OCI-LY1 (cell line): ENCODE results near the gene PPP4R1.

ENCODE experiments used
- H2AFZ ChIP-seq: fragments of 200-600 bp; sonication (generic), shearing (Covaris generic); 2 replicates; pipeline ENCODE4 v1.6.0; 2014; ENCODE audit warnings: antibody characterized with exemption, mild to moderate bottlenecking, low read length
- H3F3A ChIP-seq: fragments of 200-600 bp; sonication (generic), shearing (Covaris generic); 2 replicates; pipeline ENCODE4 v1.6.0; 2014; ENCODE audit warnings: mild to moderate bottlenecking, antibody characterized with exemption, low read length, moderate library complexity; ENCODE audit not compliant: insufficient read depth
- H3K27ac ChIP-seq: fragments of 200-600 bp; sonication (generic); 2 replicates; pipeline ENCODE4 v1.5.1; 2014; ENCODE audit warnings: low read length, mixed run types, mild to moderate bottlenecking, low read depth; ENCODE audit not compliant: poor library complexity, severe bottlenecking
- H3K27me3 ChIP-seq: fragments of 200-600 bp; sonication (generic); 2 replicates; pipeline ENCODE4 v1.6.0; 2014; ENCODE audit warnings: antibody characterized with exemption, mild to moderate bottlenecking, low read length, moderate library complexity; ENCODE audit not compliant: insufficient read depth
- H3K36me3 ChIP-seq: fragments of 200-600 bp; sonication (generic); 2 replicates; pipeline ENCODE4 v1.6.1; 2014; ENCODE audit warnings: mild to moderate bottlenecking, antibody characterized with exemption, low read length, moderate library complexity, mixed read lengths; ENCODE audit not compliant: insufficient read depth
- H3K4me1 ChIP-seq: fragments of 200-600 bp; sonication (generic); 2 replicates; pipeline ENCODE4 v1.5.1; 2014; ENCODE audit warnings: mild to moderate bottlenecking, low read length, moderate library complexity; ENCODE audit not compliant: insufficient read depth, severe bottlenecking
- H3K4me2 ChIP-seq: fragments of 200-600 bp; sonication (generic), shearing (Covaris generic); 2 replicates; pipeline ENCODE4 v1.6.1; 2014; ENCODE audit warnings: low read length
- H3K4me3 ChIP-seq: fragments of 200-600 bp; sonication (generic); 2 replicates; pipeline ENCODE4 v1.5.1; 2014; ENCODE audit warnings: low read length, low read depth, mild to moderate bottlenecking, mixed read lengths; ENCODE audit not compliant: poor library complexity, severe bottlenecking
- H3K79me2 ChIP-seq: fragments of 200-600 bp; shearing (Covaris generic); 2 replicates; pipeline ENCODE4 v1.6.1; 2016; ENCODE audit warnings: mixed run types, low read length, mixed read lengths; ENCODE audit not compliant: insufficient read depth
- H3K9ac ChIP-seq: fragments of 200-600 bp; sonication (generic), shearing (Covaris generic); 2 replicates; pipeline ENCODE4 v1.6.1; 2014; ENCODE audit warnings: mild to moderate bottlenecking, low read length, mixed read lengths
- H3K9me2 ChIP-seq: fragments of 200-600 bp; sonication (generic), shearing (Covaris generic); 2 replicates; pipeline ENCODE4 v1.6.1; 2014; ENCODE audit warnings: low read depth, mild to moderate bottlenecking, low read length, mixed read lengths
- H3K9me3 ChIP-seq: fragments of 200-600 bp; shearing (Covaris generic); 2 replicates; pipeline ENCODE4 v1.6.1; 2014; ENCODE audit warnings: low read length, mixed read lengths
- H4K20me1 ChIP-seq: fragments of 200-600 bp; sonication (generic), shearing (Covaris generic); 2 replicates; pipeline ENCODE4 v1.6.0; 2016; ENCODE audit warnings: mild to moderate bottlenecking, low read length; ENCODE audit not compliant: insufficient read depth
- CTCF ChIP-seq: fragments of 200-600 bp; sonication (generic), shearing (Covaris generic); IDR thresholded peaks from 2 replicates; pipeline ENCODE4 v1.5.1; 2017; ENCODE audit warnings: mild to moderate bottlenecking, antibody characterized with exemption, low read length, moderate library complexity, mixed read lengths
- EZH2 ChIP-seq: fragments of 200-600 bp; sonication (generic), shearing (Covaris generic); IDR thresholded peaks from 2 replicates; pipeline ENCODE4 v1.8.0; 2017; ENCODE audit warnings: borderline replicate concordance, mixed run types, mild to moderate bottlenecking, antibody characterized with exemption, low read length, moderate library complexity, mixed read lengths

PPP4R1 gene

GRCh38 chr18:9612977-9613376 lies 1.4 kb downstream of the PPP4R1 start:
- Histone ChIP-seq H3K36me3 (peaks cover 8% of the 10 kb centered on the region), H3K4me3 (peak overlapping the region; percentile 68), H3K27me3 (no peaks in the 10 kb centered on the region), H3K9me2 (no peaks in the 10 kb centered on the region), H3F3A (peaks cover 10% of the 10 kb centered on the region; the same call in 1 of the 2 replicates), H3K79me2 (peaks cover 24% of the 10 kb centered on the region), H3K9me3 (no peaks in the 10 kb centered on the region), H2AFZ (no peak overlapping the region), H3K4me2 (peak overlapping the region; percentile 73), H3K27ac (peak overlapping the region; percentile 2), H3K4me1 (peaks cover 20% of the 10 kb centered on the region), H3K9ac (peak overlapping the region; percentile 67), H4K20me1 (no peaks in the 10 kb centered on the region)
- no peak for TF ChIP-seq CTCF
- TF ChIP-seq EZH2: no peak

GRCh38 chr18:9612215-9612830 lies 2.0 kb downstream of the PPP4R1 start:
- Histone ChIP-seq H4K20me1 (no peaks in the 10 kb centered on the region), H3K79me2 (peaks cover 24% of the 10 kb centered on the region), H3K4me3 (peak overlapping the region; percentile 68), H3K4me2 (peak overlapping the region; percentile 73), H3K9me3 (no peaks in the 10 kb centered on the region), H3K36me3 (peaks cover 8% of the 10 kb centered on the region), H3K9me2 (no peaks in the 10 kb centered on the region), H3K27me3 (no peaks in the 10 kb centered on the region), H3K27ac (peak overlapping the region; percentile 2), H3K9ac (no peak overlapping the region; the same call in 1 of the 2 replicates), H2AFZ (no peak overlapping the region), H3F3A (peaks cover 10% of the 10 kb centered on the region; the same call in 1 of the 2 replicates), H3K4me1 (peaks cover 20% of the 10 kb centered on the region)
- TF ChIP-seq EZH2 (no peak), CTCF (peak; percentile 86)

- peaks cover 10% of the 10 kb centered on the region; the same call in 1 of the 2 replicates for H3F3A ChIP-seq
- no peaks in the 10 kb centered on the region for H3K27me3 ChIP-seq
- H3K9ac ChIP-seq: no peak overlapping the region
- H3K79me2 ChIP-seq: peaks cover 34% of the 10 kb centered on the region
- H4K20me1 ChIP-seq: 0 out of 2 replicates have a peak, but pooled peaks cover 3% of the 10 kb centered on the region
- no peaks in the 10 kb centered on the region for H3K9me2 ChIP-seq
- H2AFZ ChIP-seq: no peak overlapping the region
- no peak for TF ChIP-seq EZH2
- no peak for TF ChIP-seq CTCF
- peaks cover 8% of the 10 kb centered on the region for H3K36me3 ChIP-seq
- H3K27ac ChIP-seq: no peak overlapping the region
- H3K4me2 ChIP-seq: no peak overlapping the region
- no peaks in the 10 kb centered on the region for H3K9me3 ChIP-seq
- no peak overlapping the region for H3K4me3 ChIP-seq
- H3K4me1 ChIP-seq: peaks cover 11% of the 10 kb centered on the region
Observed at GRCh38 chr18:9609190-9609589, 5.2 kb downstream of the PPP4R1 start.
